AG04449 (cell line): ENCODE measurements around the gene ITPR3.

Experiments used
- CTCF ChIA-PET: fragments of 350-600 bp; formaldehyde crosslinking; extraction: SDS; loops from one replicate; lab custom pipeline; 2021; ENCODE audit warnings: antibody characterized with exemption; lab: Yijun Ruan, JAX
- POLR2A ChIA-PET: fragments of 400-600, 350-600 bp; formaldehyde crosslinking; extraction: SDS; loops from one replicate; lab custom pipeline; 2020; ENCODE audit warnings: antibody characterized with exemption, inconsistent platforms; lab: Yijun Ruan, JAX
- DNase-seq: peaks from one replicate; pipeline ENCODE4 v3.0.0-alpha.2; 2010; ENCODE audit warnings: low read depth, low spot score
- H3K4me3 ChIP-seq: 2 replicates; pipeline ENCODE4 v1.5.1; 2011; ENCODE audit warnings: low read depth, mild to moderate bottlenecking, control low read depth, low read length
- CTCF ChIP-seq: IDR thresholded peaks from one replicate; pipeline ENCODE4 v1.5.1; 2011; ENCODE audit warnings: mild to moderate bottlenecking, moderate library complexity, low read length, control low read depth, inconsistent platforms; ENCODE audit not compliant: insufficient read depth; ENCODE audit errors: missing control alignments

The ITPR3 gene

GRCh38 chr6:33610779-33611732 is 10.1 kb upstream of the ITPR3 start:
- ChIA-PET CTCF (interaction anchor here (0.9 to 1.6 kb wide), 3 partner anchors 21 to 61 kb away, joined by 3 to 8 read pairs (median 3); no protein-coding TSS in a partner anchor), POLR2A (no interaction called here)
- no peak for TF ChIP-seq CTCF
- no peak for DNase-seq
- H3K4me3 ChIP-seq, result no peak overlapping the region

DNA sequence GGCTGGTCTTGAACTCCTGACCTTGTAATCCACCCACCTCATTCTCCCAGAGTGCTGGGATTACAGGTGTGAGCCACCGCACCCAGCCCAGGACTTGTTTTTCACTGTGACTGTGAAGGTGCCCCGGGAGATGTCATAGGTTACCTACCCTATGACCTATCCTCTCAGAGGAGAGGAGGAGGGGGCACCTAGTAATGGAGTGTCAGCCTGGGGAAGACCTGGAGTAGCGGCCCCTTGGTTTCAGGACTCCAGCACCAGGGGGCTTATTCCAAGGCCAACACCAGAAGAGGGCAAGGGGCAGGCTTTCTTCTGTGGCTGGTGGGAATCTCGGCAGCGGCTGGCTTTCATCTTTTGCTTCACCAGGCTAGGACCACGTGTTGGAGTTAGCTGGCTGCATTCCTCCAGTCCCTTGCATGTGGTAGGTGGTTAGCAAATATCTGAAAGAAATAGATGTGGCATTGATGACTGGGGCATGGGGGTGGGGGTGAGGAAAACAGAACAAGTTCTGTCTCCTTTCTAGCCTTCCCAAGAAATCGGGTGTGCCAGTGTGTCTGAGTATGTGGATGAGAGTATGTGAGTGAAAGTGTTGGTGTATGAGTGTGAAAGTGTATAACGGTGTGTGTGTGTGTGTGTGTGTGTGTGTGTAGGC is 7.9 kb upstream of the ITPR3 start:
- no peak overlapping the region for H3K4me3 ChIP-seq
- no peak for TF ChIP-seq CTCF
- ChIA-PET POLR2A (no interaction called here), CTCF (interaction anchor here (1.3 to 2.3 kb wide), 3 partner anchors 9 to 23 kb away, joined by 3 to 13 read pairs (median 5); no protein-coding TSS in a partner anchor)
- peak; percentile 28 for DNase-seq

GRCh38 chr6:33613795-33614168 is 7.3 kb upstream of the ITPR3 start:
- ChIA-PET CTCF (interaction anchor here (1.1 to 2.3 kb wide), 4 partner anchors 9 to 24 kb away, joined by 3 to 13 read pairs (median 4); no protein-coding TSS in a partner anchor), POLR2A (no interaction called here)
- no peak for TF ChIP-seq CTCF
- peak; percentile 10 for DNase-seq
- no peak overlapping the region for H3K4me3 ChIP-seq

DNA sequence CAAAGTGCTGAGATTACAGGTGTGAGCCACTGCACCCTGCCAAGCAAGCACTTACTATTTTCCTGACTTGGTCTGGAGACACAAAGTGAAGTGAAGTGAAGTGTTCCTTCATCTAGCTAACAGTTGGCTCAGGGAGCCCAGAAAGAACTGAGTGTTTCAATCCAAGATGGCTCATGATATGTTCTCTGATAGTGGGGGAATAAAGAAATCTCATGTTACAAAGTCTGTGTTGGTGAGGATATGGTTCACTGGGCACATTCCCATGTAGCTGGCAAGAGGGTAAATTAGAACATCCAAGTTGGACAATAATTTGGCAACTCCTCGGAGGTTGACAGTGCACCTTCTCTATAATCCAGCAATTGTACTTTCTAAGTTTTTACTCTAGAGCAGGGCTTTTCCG is 5.0 kb upstream of the ITPR3 start:
- TF ChIP-seq CTCF, result no peak
- CTCF ChIA-PET, result interaction anchor here (2.1 kb wide), 1 partner anchor 26 kb away, joined by 7 read pairs; no protein-coding TSS in a partner anchor
- no peak for DNase-seq
- H3K4me3 ChIP-seq, result no peak overlapping the region
- POLR2A ChIA-PET, result no interaction called here

GRCh38 chr6:33616913-33617312 is 4.2 kb upstream of the ITPR3 start:
- CTCF ChIA-PET, result interaction anchor here (2.1 kb wide), 1 partner anchor 27 kb away, joined by 7 read pairs; no protein-coding TSS in a partner anchor
- TF ChIP-seq CTCF, result no peak
- no peak for DNase-seq
- POLR2A ChIA-PET, result no interaction called here
- H3K4me3 ChIP-seq, result no peak overlapping the region

- no peak for DNase-seq
- no peak overlapping the region; the same call in 1 of the 2 replicates for H3K4me3 ChIP-seq
- ChIA-PET POLR2A (no interaction called here), CTCF (interaction anchor here (1.0 to 1.3 kb wide), 2 partner anchors 12 to 29 kb away, joined by 3 read pairs; no protein-coding TSS in a partner anchor)
- no peak for TF ChIP-seq CTCF
Measured at GRCh38 chr6:33619166-33619840, 1.8 kb upstream of the ITPR3 start.
